Thyroid gland (tissue), 4 donors: Measurements from ENCODE around the gene SYT13.

Source experiments
- POLR2A ChIP-seq, 2 donors: fragments of 450-650 bp; IDR thresholded peaks; one replicate each; pipeline ENCODE4 v1.6.1; 2017; ENCODE audit warnings: antibody characterized with exemption in 2 of 2, mild to moderate bottlenecking in 2 of 2, moderate library complexity in 1 of 2
- TF ChIP-seq, protein P1 (sequence below), 6 experiments: fragments of 200-600 bp in 3 of 6; fragments of 450-650 bp in 3 of 6; sonication (generic) in 3 of 6; IDR thresholded peaks; one replicate each; pipeline ENCODE4 v1.5.1; 2016 to 2019; ENCODE audit warnings: antibody characterized with exemption in 6 of 6, mild to moderate bottlenecking in 2 of 6, inconsistent platforms in 1 of 6, moderate library complexity in 1 of 6

DNA sequence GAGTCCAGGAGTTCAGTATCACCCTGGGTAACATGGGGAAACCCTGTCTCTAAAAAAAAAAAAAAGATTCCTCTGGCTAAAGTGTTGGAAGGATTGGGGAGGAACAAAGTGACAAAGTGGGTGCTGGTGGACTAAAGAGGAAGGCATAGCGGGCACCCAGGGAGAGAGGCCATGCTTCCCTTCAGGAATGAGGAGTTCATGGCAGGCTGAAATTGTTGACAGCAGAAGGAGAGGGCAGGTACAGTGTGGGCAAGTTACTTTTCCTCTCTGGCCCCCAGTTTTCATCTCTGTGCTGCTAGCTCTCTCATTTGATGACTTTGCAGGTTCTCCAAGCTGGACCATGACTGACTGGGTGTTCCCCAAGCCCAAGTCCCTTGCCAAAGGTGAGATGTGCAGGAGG is 4.4 kb upstream of the SYT13 start:
- no peak for TF ChIP-seq POLR2A (IDR thresholded peaks at IDR 0.05)
- TF ChIP-seq, protein P1, sequence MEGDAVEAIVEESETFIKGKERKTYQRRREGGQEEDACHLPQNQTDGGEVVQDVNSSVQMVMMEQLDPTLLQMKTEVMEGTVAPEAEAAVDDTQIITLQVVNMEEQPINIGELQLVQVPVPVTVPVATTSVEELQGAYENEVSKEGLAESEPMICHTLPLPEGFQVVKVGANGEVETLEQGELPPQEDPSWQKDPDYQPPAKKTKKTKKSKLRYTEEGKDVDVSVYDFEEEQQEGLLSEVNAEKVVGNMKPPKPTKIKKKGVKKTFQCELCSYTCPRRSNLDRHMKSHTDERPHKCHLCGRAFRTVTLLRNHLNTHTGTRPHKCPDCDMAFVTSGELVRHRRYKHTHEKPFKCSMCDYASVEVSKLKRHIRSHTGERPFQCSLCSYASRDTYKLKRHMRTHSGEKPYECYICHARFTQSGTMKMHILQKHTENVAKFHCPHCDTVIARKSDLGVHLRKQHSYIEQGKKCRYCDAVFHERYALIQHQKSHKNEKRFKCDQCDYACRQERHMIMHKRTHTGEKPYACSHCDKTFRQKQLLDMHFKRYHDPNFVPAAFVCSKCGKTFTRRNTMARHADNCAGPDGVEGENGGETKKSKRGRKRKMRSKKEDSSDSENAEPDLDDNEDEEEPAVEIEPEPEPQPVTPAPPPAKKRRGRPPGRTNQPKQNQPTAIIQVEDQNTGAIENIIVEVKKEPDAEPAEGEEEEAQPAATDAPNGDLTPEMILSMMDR (IDR thresholded peaks at IDR 0.05), result no peak
